HG02763 (cell line): ENCODE measurements around the gene HOTAIR.

ENCODE experiments used
- ATAC-seq: cut with Tn5 transposase; IDR thresholded peaks from one replicate; pipeline ENCODE4 v1.9.1; 2021; ENCODE audit warnings: mild to moderate bottlenecking, moderate library complexity; ENCODE audit not compliant: unreplicated experiment

HOTAIR gene

GRCh38 chr12:53976172-53976822 is 1.5 kb upstream of the HOTAIR start:
- ATAC-seq = no peak

- no peak for ATAC-seq
Observed at GRCh38 chr12:53975479-53976152, 862 bp upstream of the HOTAIR start.

- ATAC-seq = no peak
Observed at GRCh38 chr12:53975064-53975471, 314 bp upstream of the HOTAIR start.

GRCh38 chr12:53973236-53974042 is 1.3 kb downstream of the HOTAIR start:
- ATAC-seq = no peak

- no peak for ATAC-seq
Observed at GRCh38 chr12:53972722-53973235, 2.0 kb downstream of the HOTAIR start, which contains the start of gene HOXC11. Gene HOXC11, plus strand, starts transcription at chr12:53973126. Its CDS starts 116 bp downstream, at chr12:53973242.

GRCh38 chr12:53972152-53972702 is 2.5 kb downstream of the HOTAIR start:
- ATAC-seq = no peak

- ATAC-seq = no peak
Observed at GRCh38 chr12:53971686-53972085, 3.1 kb downstream of the HOTAIR start.

- ATAC-seq = no peak
Observed at GRCh38 chr12:53971129-53971528, 3.6 kb downstream of the HOTAIR start.

- no peak for ATAC-seq
Observed at GRCh38 chr12:53970451-53970850, 4.3 kb downstream of the HOTAIR start.

GRCh38 chr12:53969588-53970259 is 5.0 kb downstream of the HOTAIR start:
- ATAC-seq = no peak

GRCh38 chr12:53968214-53969127 is 6.3 kb downstream of the HOTAIR start:
- no peak for ATAC-seq

- no peak for ATAC-seq
Observed at GRCh38 chr12:53967421-53967925, 7.3 kb downstream of the HOTAIR start.

- ATAC-seq = no peak
Observed at GRCh38 chr12:53966385-53967133, 8.2 kb downstream of the HOTAIR start.

GRCh38 chr12:53966085-53966384 is 8.7 kb downstream of the HOTAIR start:
- ATAC-seq = no peak

GRCh38 chr12:53965281-53966084 is 9.3 kb downstream of the HOTAIR start:
- no peak for ATAC-seq

- ATAC-seq = no peak
Observed at GRCh38 chr12:53964315-53964713, 10.4 kb downstream of the HOTAIR start.

GRCh38 chr12:53963434-53964314 is 11.1 kb downstream of the HOTAIR start:
- ATAC-seq = no peak
